ENCODE measurements around the gene LRP8. TPM values are rescaled to one million over a fixed set of nuclear protein-coding genes. Genes with fewer than 3 reads are reported as not detected.

Gene LRP8
- total RNA-seq, 2 experiments from 2014 or later = 7.8 to 8.9 TPM

Other genes with a start within 250 kb of the LRP8 start
- not detected for gene SLC1A7, start 185.4 kb downstream of the LRP8 start, total RNA-seq
- gene CPT2, start 131.2 kb downstream of the LRP8 start, total RNA-seq = 1 to 10 TPM; 7.8 to 8.2 TPM
- 10 to 100 TPM; 26.7 to 27.4 TPM for gene CZIB, start 107.4 kb downstream of the LRP8 start, total RNA-seq
- gene MAGOH, start 89.6 kb downstream of the LRP8 start, total RNA-seq = 10 to 100 TPM; 77.2 to 79.5 TPM
- gene DMRTB1, start 131.3 kb upstream of the LRP8 start, total RNA-seq = not detected

Measured in CD8-positive, alpha-beta T cell (primary cell).